GM19239 (cell line): ENCODE data around the gene CD226.
"Not testable (repeated sequence)": the region's sequence is repeated elsewhere in the genome, so short reads cannot be mapped to it uniquely, and the experiment has no call there.

Source experiments
- DNase-seq: peaks from one replicate; pipeline ENCODE4 v3.0.0; 2011; ENCODE audit warnings: low spot score; ENCODE audit not compliant: insufficient read length
- FAIRE-seq: peaks from 2 replicates; lab custom pipeline; 2011; peaks lifted over from hg19 to GRCh38; lab: Jason Lieb, UNC

Gene CD226

GRCh38 chr18:69957747-69958146 lies 10.1 kb upstream of the CD226 start:
- peak; percentile 57 for FAIRE-seq
- DNase-seq = no peak

GRCh38 chr18:69956665-69957620 lies 9.3 kb upstream of the CD226 start:
- DNase-seq = no peak
- FAIRE-seq = no peak

- DNase-seq = no peak
- peak; percentile 85 for FAIRE-seq
Observed at GRCh38 chr18:69956057-69956456, 8.4 kb upstream of the CD226 start.

- peak; percentile 87 for FAIRE-seq
- no peak for DNase-seq
Observed at GRCh38 chr18:69954719-69955480, 7.2 kb upstream of the CD226 start.

GRCh38 chr18:69953191-69953590 lies 5.5 kb upstream of the CD226 start:
- no peak for DNase-seq
- no peak for FAIRE-seq

- no peak for DNase-seq
- no peak for FAIRE-seq
Observed at GRCh38 chr18:69951182-69951581, 3.5 kb upstream of the CD226 start.

GRCh38 chr18:69949538-69949936 lies 1.9 kb upstream of the CD226 start:
- peak; percentile 54 for FAIRE-seq
- DNase-seq = no peak

- peak; percentile 100 for FAIRE-seq
- DNase-seq = peak; percentile 36
Observed at GRCh38 chr18:69948919-69949537, 1.4 kb upstream of the CD226 start.

GRCh38 chr18:69948256-69948655 lies 583 bp upstream of the CD226 start:
- FAIRE-seq = no peak

GRCh38 chr18:69946608-69947155 lies 991 bp downstream of the CD226 start:
- FAIRE-seq = no peak
- DNase-seq = no peak

More at GRCh38 chr18:69948256-69948655, 583 bp upstream of the CD226 start:
- no peak for DNase-seq

GRCh38 chr18:69945220-69946114 lies 2.2 kb downstream of the CD226 start:
- DNase-seq (no peak), FAIRE-seq (peak; percentile 68)

- FAIRE-seq (peak; percentile 93), DNase-seq (no peak)
Observed at GRCh38 chr18:69944436-69944835, 3.2 kb downstream of the CD226 start.

- DNase-seq = no peak
- FAIRE-seq = peak; percentile 28
Observed at GRCh38 chr18:69943021-69943420, 4.7 kb downstream of the CD226 start.

GRCh38 chr18:69941183-69941582 lies 6.5 kb downstream of the CD226 start:
- no peak for FAIRE-seq
- no peak for DNase-seq

GRCh38 chr18:69939812-69940211 lies 7.9 kb downstream of the CD226 start:
- FAIRE-seq = peak; percentile 33
- DNase-seq = not testable (repeated sequence)

GRCh38 chr18:69936191-69936558 lies 11.5 kb downstream of the CD226 start:
- DNase-seq (no peak), FAIRE-seq (no peak)

GRCh38 chr18:69935319-69936190 lies 12.1 kb downstream of the CD226 start:
- no peak for DNase-seq
- FAIRE-seq = peak; percentile 96

GRCh38 chr18:69934601-69935265 lies 12.9 kb downstream of the CD226 start:
- DNase-seq (no peak), FAIRE-seq (peak; percentile 56)
